GM23338 (cell line): Measurements from ENCODE around the gene C20orf204. TPM values are rescaled to one million over a fixed set of nuclear protein-coding genes. Genes with fewer than 3 reads are reported as not detected.

Experiments
- ATAC-seq: fragments of 200-7000 bp; cut with Tn5 transposase; 3 replicates; pipeline ENCODE4 v1.9.1; 2020
- DNase-seq: peaks from one replicate; pipeline ENCODE4 v3.0.0-alpha.2; 2015; ENCODE audit warnings: low spot score
- H2AFZ ChIP-seq: fragments of 200-600 bp; sonication (generic); 2 replicates; pipeline ENCODE4 v1.8.0; 2016; ENCODE audit warnings: antibody characterized with exemption, mild to moderate bottlenecking, moderate library complexity
- H3F3A ChIP-seq: fragments of 200-600 bp; sonication (generic); replicated peaks from 2 replicates; pipeline ENCODE4 v1.8.0; 2017; ENCODE audit warnings: antibody characterized with exemption, mixed run types, low read depth
- H3K27ac ChIP-seq: fragments of 200-600 bp; sonication (generic); 2 replicates; pipeline ENCODE4 v1.6.1; 2016; ENCODE audit warnings: low read depth
- H3K27me3 ChIP-seq: fragments of 200-600 bp; sonication (generic); 2 replicates; pipeline ENCODE4 v1.8.0; 2016; ENCODE audit warnings: mild to moderate bottlenecking, mixed run types, moderate library complexity; ENCODE audit not compliant: insufficient read depth
- H3K36me3 ChIP-seq: fragments of 200-600 bp; sonication (generic); 2 replicates; pipeline ENCODE4 v1.8.0; 2016; ENCODE audit warnings: mild to moderate bottlenecking; ENCODE audit not compliant: insufficient read depth
- H3K4me1 ChIP-seq: fragments of 200-600 bp; sonication (generic); 2 replicates; pipeline ENCODE4 v1.8.0; 2016; ENCODE audit warnings: mild to moderate bottlenecking, moderate library complexity; ENCODE audit not compliant: insufficient read depth
- H3K4me2 ChIP-seq: fragments of 200-600 bp; sonication (generic); 2 replicates; pipeline ENCODE4 v1.7.1; 2017; ENCODE audit warnings: mixed run types
- H3K4me3 ChIP-seq: fragments of 200-600 bp; sonication (generic); 2 replicates; pipeline ENCODE4 v1.6.1; 2016; ENCODE audit warnings: mixed run types
- H3K79me2 ChIP-seq: fragments of 200-600 bp; sonication (generic); replicated peaks from 2 replicates; pipeline ENCODE4 v1.8.0; 2017; ENCODE audit warnings: mild to moderate bottlenecking; ENCODE audit not compliant: insufficient read depth
- H3K9me2 ChIP-seq: fragments of 200-600 bp; sonication (generic); 2 replicates; pipeline ENCODE4 v1.8.0; 2017; ENCODE audit not compliant: insufficient read depth
- H4K20me1 ChIP-seq: fragments of 200-600 bp; sonication (generic); replicated peaks from 2 replicates; pipeline ENCODE4 v1.8.0; 2017; ENCODE audit warnings: mild to moderate bottlenecking; ENCODE audit not compliant: insufficient read depth
- H3K27ac Mint-ChIP-seq: 2 replicates; pipeline ENCODE4 v1.8.0; 2020; ENCODE audit warnings: inconsistent platforms, mild to moderate bottlenecking, moderate library complexity, mixed read lengths
- H3K27me3 Mint-ChIP-seq: 3 replicates; pipeline ENCODE4 v1.8.0; 2022; ENCODE audit warnings: low read depth, mild to moderate bottlenecking, moderate library complexity, mixed read lengths, inconsistent platforms; ENCODE audit not compliant: insufficient read depth, poor library complexity
- H3K36me3 Mint-ChIP-seq: 3 replicates; pipeline ENCODE4 v1.8.0; 2021; ENCODE audit warnings: low read depth, mild to moderate bottlenecking, inconsistent platforms, moderate library complexity, mixed read lengths
- H3K4me1 Mint-ChIP-seq: 3 replicates; pipeline ENCODE4 v1.8.0; 2020; ENCODE audit warnings: mild to moderate bottlenecking, inconsistent platforms, mixed read lengths
- H3K4me3 Mint-ChIP-seq: 3 replicates; pipeline ENCODE4 v1.8.0; 2021; ENCODE audit warnings: moderate library complexity, mild to moderate bottlenecking, inconsistent platforms, mixed read lengths
- H3K9me3 Mint-ChIP-seq: 3 replicates; pipeline ENCODE4 v1.8.0; 2020; ENCODE audit warnings: moderate library complexity, mild to moderate bottlenecking, inconsistent platforms, mixed read lengths
- ETS1 ChIP-seq: IDR thresholded peaks from 2 replicates; pipeline ENCODE4 v1.6.1; 2016; ENCODE audit warnings: antibody characterized with exemption
- NANOG ChIP-seq: IDR thresholded peaks from 2 replicates; pipeline ENCODE4 v1.6.1; 2016; ENCODE audit warnings: antibody characterized with exemption, borderline replicate concordance
- ZNF114 ChIP-seq: fragments of 250-450 bp; sonication (Bioruptor Pico); IDR thresholded peaks from 2 replicates; pipeline ENCODE4 v1.5.0; 2020; ENCODE audit warnings: mild to moderate bottlenecking, moderate library complexity
- ZNF331 ChIP-seq: fragments of 250-450 bp; sonication (Bioruptor Pico); IDR thresholded peaks from 2 replicates; pipeline ENCODE4 v1.5.0; 2020; ENCODE audit warnings: low read depth, mild to moderate bottlenecking, moderate library complexity
- ZNF462 ChIP-seq: fragments of 250-450 bp; sonication (Bioruptor Pico); IDR thresholded peaks from 2 replicates; pipeline ENCODE4 v1.5.0; 2020; ENCODE audit warnings: mild to moderate bottlenecking, moderate library complexity
- polyA plus RNA-seq: library from polyadenylated mRNA; unstranded; fragments of >200 nt; fragmentation: Nextera tagmentation; extraction: Ambion mirVana; gene quantifications from 2 replicates; pipeline ENCODE4 v1.2.1, GENCODE V29; 2016
- total RNA-seq: library from RNA; depleted of rRNA; stranded (reverse); fragments of >200 nt; shearing (Covaris generic); gene quantifications from 2 replicates; pipeline ENCODE4 v1.2.3, GENCODE V29; 2014

The C20orf204 gene
- total and polyA plus RNA-seq, 2 experiments from 2014 or later: 0.73 to 0.82 TPM

GRCh38 chr20:64005394-64005793, 30.6 kb upstream of the C20orf204 start:
- TF ChIP-seq ETS1 (no peak), ZNF462 (no peak), ZNF331 (CRISPR knock-in tag) (no peak)
- H3K4me2 ChIP-seq: no peak overlapping the region
- Mint-ChIP-seq H3K9me3 (no peaks in the 10 kb centered on the region), H3K27me3 (no peaks in the 10 kb centered on the region), H3K4me3 (no peak overlapping the region), H3K27ac (no peak overlapping the region), H3K4me1 (no peaks in the 10 kb centered on the region), H3K36me3 (peaks cover 74% of the 10 kb centered on the region)
- DNase-seq (no peak), ATAC-seq (no peak)
- H3K4me3 ChIP-seq: no peak overlapping the region
- H3K27ac ChIP-seq: no peak overlapping the region
- peaks cover 37% of the 10 kb centered on the region for H3K36me3 ChIP-seq
- 0 out of 2 replicates have a peak, but pooled peaks cover 6% of the 10 kb centered on the region for H3F3A ChIP-seq
- no peaks in the 10 kb centered on the region for H3K4me1 ChIP-seq
- H4K20me1 ChIP-seq: peaks cover 7% of the 10 kb centered on the region
- no peaks in the 10 kb centered on the region for H3K9me2 ChIP-seq
- H2AFZ ChIP-seq: no peak overlapping the region
- peaks cover 15% of the 10 kb centered on the region for H3K79me2 ChIP-seq
- H3K27me3 ChIP-seq: no peaks in the 10 kb centered on the region

- no peaks in the 10 kb centered on the region for H3K27me3 ChIP-seq
- no peak overlapping the region for H3K27ac ChIP-seq
- peaks cover 76% of the 10 kb centered on the region for H3K36me3 Mint-ChIP-seq
- no peaks in the 10 kb centered on the region for H3K4me1 Mint-ChIP-seq
- peaks cover 7% of the 10 kb centered on the region for H4K20me1 ChIP-seq
- no peaks in the 10 kb centered on the region for H3K27me3 Mint-ChIP-seq
- H3K4me3 Mint-ChIP-seq: no peak overlapping the region
- no peak overlapping the region for H3K27ac Mint-ChIP-seq
- DNase-seq (no peak), ATAC-seq (no peak)
- H3K36me3 ChIP-seq: peaks cover 34% of the 10 kb centered on the region; the same call in 1 of the 2 replicates
- peaks cover 15% of the 10 kb centered on the region for H3K79me2 ChIP-seq
- no peaks in the 10 kb centered on the region for H3K9me2 ChIP-seq
- no peaks in the 10 kb centered on the region for H3K4me1 ChIP-seq
- H3K9me3 Mint-ChIP-seq: no peaks in the 10 kb centered on the region
- no peak overlapping the region for H3K4me2 ChIP-seq
- H3K4me3 ChIP-seq: no peak overlapping the region
- H3F3A ChIP-seq: 0 out of 2 replicates have a peak, but pooled peaks cover 8% of the 10 kb centered on the region
- H2AFZ ChIP-seq: no peak overlapping the region
- no peak for TF ChIP-seq NANOG
- TF ChIP-seq ZNF114 (CRISPR knock-in tag): no peak
- no peak for TF ChIP-seq ZNF462
Observed at GRCh38 chr20:64006490-64006889, 29.5 kb upstream of the C20orf204 start.
